HepG2 (cell line): ENCODE results near the gene MRFAP1L1. TPM values are rescaled to one million over a fixed set of nuclear protein-coding genes. Genes with fewer than 3 reads are reported as not detected.

ENCODE experiments used
- AHDC1 ChIP-seq: sonication (generic); formaldehyde crosslinking; IDR thresholded peaks from 2 replicates; pipeline ENCODE4 v1.5.1; 2020; ENCODE audit warnings: mild to moderate bottlenecking, missing genetic modification reagents, borderline replicate concordance
- BRD4 ChIP-seq: sonication (generic); formaldehyde crosslinking; IDR thresholded peaks from 2 replicates; pipeline ENCODE4 v1.4.0; 2020; ENCODE audit warnings: missing genetic modification reagents
- CBFB ChIP-seq: sonication (generic); formaldehyde crosslinking; IDR thresholded peaks from 2 replicates; pipeline ENCODE4 v1.4.0; 2020; ENCODE audit warnings: missing genetic modification reagents
- FLYWCH1 ChIP-seq: sonication (generic); formaldehyde crosslinking; IDR thresholded peaks from 2 replicates; pipeline ENCODE4 v1.8.1; 2023; ENCODE audit warnings: mild to moderate bottlenecking, missing genetic modification reagents
- GFI1 ChIP-seq: sonication (generic); formaldehyde crosslinking; IDR thresholded peaks from 2 replicates; pipeline ENCODE4 v1.5.0; 2020; ENCODE audit warnings: missing genetic modification reagents, mild to moderate bottlenecking, borderline replicate concordance
- HCFC1 ChIP-seq: fragments of 150-350 bp; IDR thresholded peaks from 2 replicates; pipeline ENCODE4 v1.6.1; 2014; ENCODE audit warnings: low read depth, low read length
- HOXD1 ChIP-seq: sonication (generic); formaldehyde crosslinking; IDR thresholded peaks from 2 replicates; pipeline ENCODE4 v1.5.0; 2020; ENCODE audit warnings: missing genetic modification reagents
- JUND ChIP-seq: sonication (generic); formaldehyde crosslinking; IDR thresholded peaks from 2 replicates; pipeline ENCODE4 v1.8.0; 2022; ENCODE audit warnings: mild to moderate bottlenecking, missing genetic modification reagents
- KDM5B ChIP-seq: sonication (generic); formaldehyde crosslinking; IDR thresholded peaks from 2 replicates; pipeline ENCODE4 v1.4.0; 2020; ENCODE audit warnings: missing genetic modification reagents, mild to moderate bottlenecking, borderline replicate concordance
- KDM6A ChIP-seq: IDR thresholded peaks from 2 replicates; pipeline ENCODE4 v1.6.1; 2016; ENCODE audit warnings: low read depth
- KMT2A ChIP-seq: sonication (generic); formaldehyde crosslinking; IDR thresholded peaks from 2 replicates; pipeline ENCODE4 v1.4.0; 2020; ENCODE audit warnings: missing genetic modification reagents
- SALL2 ChIP-seq: sonication (generic); formaldehyde crosslinking; IDR thresholded peaks from 2 replicates; pipeline ENCODE4 v1.8.1; 2023; ENCODE audit warnings: mild to moderate bottlenecking, missing genetic modification reagents, inconsistent platforms
- SMYD3 ChIP-seq: sonication (generic); formaldehyde crosslinking; IDR thresholded peaks from 2 replicates; pipeline ENCODE4 v1.8.1; 2023; ENCODE audit warnings: mild to moderate bottlenecking, missing genetic modification reagents
- SOX13 ChIP-seq, 3 experiments: fragments of 450-650 bp in 1 of 3; sonication (generic) in 1 of 3; formaldehyde crosslinking in 1 of 3; IDR thresholded peaks in 2 of 3; conservative IDR thresholded peaks in 1 of 3; 2 replicates each; pipeline versions ENCODE4 v1.5.0 to v1.6.1; 2016 to 2020; ENCODE audit warnings: antibody characterized with exemption in 1 of 3, mild to moderate bottlenecking in 1 of 3, missing compliant biosample characterization in 1 of 3, missing genetic modification reagents in 1 of 3, moderate library complexity in 1 of 3
- TEAD3 ChIP-seq: optimal IDR thresholded peaks from 2 replicates; pipeline ENCODE3; 2016; ENCODE audit warnings: borderline replicate concordance
- ZFY ChIP-seq: sonication (generic); formaldehyde crosslinking; IDR thresholded peaks from 2 replicates; pipeline ENCODE4 v1.4.0; 2020; ENCODE audit warnings: missing genetic modification reagents
- ZSCAN25 ChIP-seq: sonication (generic); formaldehyde crosslinking; IDR thresholded peaks from 2 replicates; pipeline ENCODE4 v1.8.0; 2022; ENCODE audit warnings: mild to moderate bottlenecking, missing genetic modification reagents
- ZSCAN29 ChIP-seq: sonication (generic); formaldehyde crosslinking; conservative IDR thresholded peaks from 2 replicates; pipeline ENCODE4 v1.4.0; 2020; ENCODE audit warnings: mild to moderate bottlenecking, missing genetic modification reagents
- polyA plus RNA-seq, 8 experiments: library from polyadenylated mRNA; depleted of rRNA in 3 of 8; stranded (reverse) in 7 of 8; unstranded in 1 of 8; fragments of >200 nt; fragmentation: Illumina TruSeq in 4 of 8; extraction: Trizol in 4 of 8; gene quantifications; 2 replicates each; pipeline versions ENCODE4 v1.2.1 to v1.2.3, GENCODE V29; 2011 to 2016; ENCODE audit warnings: low read depth in 4 of 8, missing spikeins in 1 of 8, mixed read lengths in 1 of 8; ENCODE audit not compliant: insufficient read depth in 1 of 8
- total RNA-seq, 5 experiments: library from RNA; depleted of rRNA; stranded (reverse); fragments of >200 nt; fragmentation: Illumina TruSeq; extraction: Trizol; gene quantifications; 2 replicates each; pipeline ENCODE4 v1.2.3, GENCODE V29; 2016; ENCODE audit warnings: low read depth in 1 of 5
- TF ChIP-seq, protein P1 (sequence below): sonication (generic); formaldehyde crosslinking; IDR thresholded peaks from 2 replicates; pipeline ENCODE4 v1.4.0; 2020; ENCODE audit warnings: missing genetic modification reagents

Gene MRFAP1L1
- total and polyA plus RNA-seq, 2 of the 13 experiments (the other 11 are each of a cell fraction or from before 2014, with no cell fraction given), result 44.8 to 76.6 TPM

DNA sequence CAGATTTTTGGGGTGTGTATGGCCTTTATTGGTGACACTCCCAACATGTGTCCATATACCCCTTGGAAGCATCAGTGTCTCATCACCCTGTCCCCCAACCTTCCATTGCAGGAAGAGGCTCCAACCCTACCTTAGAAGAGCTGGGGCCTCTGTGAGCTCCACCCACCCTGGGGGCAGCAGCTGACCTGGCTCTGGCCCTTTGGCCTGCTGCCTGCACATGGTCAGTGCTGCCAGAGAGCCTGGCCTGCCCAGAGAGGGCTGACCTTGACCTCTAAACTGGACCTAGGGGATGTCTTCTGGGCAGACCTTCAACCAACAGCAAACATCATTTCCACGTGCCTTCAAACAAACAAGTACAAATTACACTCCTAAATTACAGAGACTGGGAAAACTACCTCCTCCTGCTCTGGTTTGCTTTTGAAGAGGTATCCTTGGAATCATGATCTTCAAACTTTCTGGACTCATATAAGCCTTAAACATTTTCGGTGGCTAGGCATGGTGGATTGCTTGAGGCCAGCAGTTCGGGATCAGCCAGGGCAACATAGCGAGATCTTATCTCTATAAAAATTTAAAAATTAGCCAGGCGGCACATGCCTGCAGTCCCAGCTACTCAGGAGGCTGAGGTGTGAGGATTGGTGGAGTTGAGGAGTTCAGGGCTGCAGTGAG lies 45.6 kb upstream of the MRFAP1L1 start (continued):
- peak; percentile 82; the same call in 1 of the 2 replicates for TF ChIP-seq AHDC1
- peak; percentile 74 for TF ChIP-seq TEAD3 (CRISPR knock-in tag)
- TF ChIP-seq ZFY (CRISPR knock-in tag), result peak; percentile 51
- TF ChIP-seq KDM5B (CRISPR knock-in tag), result no peak; the same call in 1 of the 2 replicates
- TF ChIP-seq HCFC1, result no peak
- peak; percentile 65 for TF ChIP-seq JUND (CRISPR knock-in tag)
- TF ChIP-seq KMT2A (CRISPR knock-in tag), result peak; percentile 66; the same call in 1 of the 2 replicates
- peak; percentile 82 for TF ChIP-seq GFI1 (CRISPR knock-in tag)
- TF ChIP-seq, protein P1, sequence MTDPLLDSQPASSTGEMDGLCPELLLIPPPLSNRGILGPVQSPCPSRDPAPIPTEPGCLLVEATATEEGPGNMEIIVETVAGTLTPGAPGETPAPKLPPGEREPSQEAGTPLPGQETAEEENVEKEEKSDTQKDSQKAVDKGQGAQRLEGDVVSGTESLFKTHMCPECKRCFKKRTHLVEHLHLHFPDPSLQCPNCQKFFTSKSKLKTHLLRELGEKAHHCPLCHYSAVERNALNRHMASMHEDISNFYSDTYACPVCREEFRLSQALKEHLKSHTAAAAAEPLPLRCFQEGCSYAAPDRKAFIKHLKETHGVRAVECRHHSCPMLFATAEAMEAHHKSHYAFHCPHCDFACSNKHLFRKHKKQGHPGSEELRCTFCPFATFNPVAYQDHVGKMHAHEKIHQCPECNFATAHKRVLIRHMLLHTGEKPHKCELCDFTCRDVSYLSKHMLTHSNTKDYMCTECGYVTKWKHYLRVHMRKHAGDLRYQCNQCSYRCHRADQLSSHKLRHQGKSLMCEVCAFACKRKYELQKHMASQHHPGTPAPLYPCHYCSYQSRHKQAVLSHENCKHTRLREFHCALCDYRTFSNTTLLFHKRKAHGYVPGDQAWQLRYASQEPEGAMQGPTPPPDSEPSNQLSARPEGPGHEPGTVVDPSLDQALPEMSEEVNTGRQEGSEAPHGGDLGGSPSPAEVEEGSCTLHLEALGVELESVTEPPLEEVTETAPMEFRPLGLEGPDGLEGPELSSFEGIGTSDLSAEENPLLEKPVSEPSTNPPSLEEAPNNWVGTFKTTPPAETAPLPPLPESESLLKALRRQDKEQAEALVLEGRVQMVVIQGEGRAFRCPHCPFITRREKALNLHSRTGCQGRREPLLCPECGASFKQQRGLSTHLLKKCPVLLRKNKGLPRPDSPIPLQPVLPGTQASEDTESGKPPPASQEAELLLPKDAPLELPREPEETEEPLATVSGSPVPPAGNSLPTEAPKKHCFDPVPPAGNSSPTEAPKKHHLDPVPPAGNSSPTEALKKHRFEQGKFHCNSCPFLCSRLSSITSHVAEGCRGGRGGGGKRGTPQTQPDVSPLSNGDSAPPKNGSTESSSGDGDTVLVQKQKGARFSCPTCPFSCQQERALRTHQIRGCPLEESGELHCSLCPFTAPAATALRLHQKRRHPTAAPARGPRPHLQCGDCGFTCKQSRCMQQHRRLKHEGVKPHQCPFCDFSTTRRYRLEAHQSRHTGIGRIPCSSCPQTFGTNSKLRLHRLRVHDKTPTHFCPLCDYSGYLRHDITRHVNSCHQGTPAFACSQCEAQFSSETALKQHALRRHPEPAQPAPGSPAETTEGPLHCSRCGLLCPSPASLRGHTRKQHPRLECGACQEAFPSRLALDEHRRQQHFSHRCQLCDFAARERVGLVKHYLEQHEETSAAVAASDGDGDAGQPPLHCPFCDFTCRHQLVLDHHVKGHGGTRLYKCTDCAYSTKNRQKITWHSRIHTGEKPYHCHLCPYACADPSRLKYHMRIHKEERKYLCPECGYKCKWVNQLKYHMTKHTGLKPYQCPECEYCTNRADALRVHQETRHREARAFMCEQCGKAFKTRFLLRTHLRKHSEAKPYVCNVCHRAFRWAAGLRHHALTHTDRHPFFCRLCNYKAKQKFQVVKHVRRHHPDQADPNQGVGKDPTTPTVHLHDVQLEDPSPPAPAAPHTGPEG, result no peak
- TF ChIP-seq SOX13 (IDR thresholded peaks at IDR 0.05), result 0 out of 2 replicates have a peak, but pooled peaks have one; percentile 21
- TF ChIP-seq SOX13 (CRISPR knock-in tag; conservative IDR thresholded peaks at IDR 0.05 in 1 of 2, IDR thresholded peaks at IDR 0.05 in 1 of 2), result peak in 1 of 2 experiments; percentile 90; a peak in 2 of 4 replicates
- TF ChIP-seq KDM6A (CRISPR knock-in tag), result peak; percentile 92
- peak; percentile 58; the same call in 1 of the 2 replicates for TF ChIP-seq HOXD1 (CRISPR knock-in tag)
- TF ChIP-seq BRD4 (CRISPR knock-in tag), result no peak
- peak; percentile 71; the same call in 1 of the 2 replicates for TF ChIP-seq ZSCAN29 (CRISPR knock-in tag)
- TF ChIP-seq FLYWCH1 (CRISPR knock-in tag), result no peak
- TF ChIP-seq SMYD3 (CRISPR knock-in tag), result peak; percentile 74; the same call in 1 of the 2 replicates
- peak; percentile 46; the same call in 1 of the 2 replicates for TF ChIP-seq ZSCAN25 (CRISPR knock-in tag)
- TF ChIP-seq SALL2 (CRISPR knock-in tag), result peak; percentile 63; the same call in 1 of the 2 replicates
- TF ChIP-seq CBFB (CRISPR knock-in tag), result peak; percentile 85
